MM.1S (cell line): ENCODE results near the gene BDKRB1.
"Not testable (repeated sequence)": the region's sequence is repeated elsewhere in the genome, so short reads cannot be mapped to it uniquely, and the experiment has no call there.

Experiments
- EZH2phosphoT487 ChIP-seq: fragments of 300-600 bp; sonication (generic); IDR thresholded peaks from 2 replicates; pipeline ENCODE4 v1.6.1; 2018; ENCODE audit warnings: antibody characterized with exemption, low read length
- TF ChIP-seq, protein P1 (sequence below): fragments of 300-600 bp; sonication (generic); IDR thresholded peaks from 2 replicates; pipeline ENCODE4 v1.5.1; 2016; ENCODE audit warnings: antibody characterized with exemption, low read length, mixed read lengths

DNA sequence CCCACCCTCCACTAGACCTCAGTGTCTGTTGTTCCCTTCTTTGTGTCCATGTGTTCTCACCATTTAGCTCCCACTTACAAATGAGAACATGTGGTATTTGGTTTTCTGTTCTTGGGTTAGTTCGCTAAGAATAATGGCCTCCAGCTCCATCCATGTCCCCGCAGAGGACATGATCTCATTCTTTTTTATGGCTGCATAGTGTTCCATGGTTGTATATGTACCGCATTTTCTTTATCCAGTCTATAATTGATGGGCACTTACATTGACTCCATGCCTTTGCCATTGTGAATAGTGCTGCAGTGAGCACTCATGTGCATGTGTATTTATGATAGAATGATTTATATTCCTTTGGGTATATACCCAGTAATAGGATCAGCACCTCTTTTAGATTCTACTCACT is 10.9 kb upstream of the BDKRB1 start:
- TF ChIP-seq, protein P1, sequence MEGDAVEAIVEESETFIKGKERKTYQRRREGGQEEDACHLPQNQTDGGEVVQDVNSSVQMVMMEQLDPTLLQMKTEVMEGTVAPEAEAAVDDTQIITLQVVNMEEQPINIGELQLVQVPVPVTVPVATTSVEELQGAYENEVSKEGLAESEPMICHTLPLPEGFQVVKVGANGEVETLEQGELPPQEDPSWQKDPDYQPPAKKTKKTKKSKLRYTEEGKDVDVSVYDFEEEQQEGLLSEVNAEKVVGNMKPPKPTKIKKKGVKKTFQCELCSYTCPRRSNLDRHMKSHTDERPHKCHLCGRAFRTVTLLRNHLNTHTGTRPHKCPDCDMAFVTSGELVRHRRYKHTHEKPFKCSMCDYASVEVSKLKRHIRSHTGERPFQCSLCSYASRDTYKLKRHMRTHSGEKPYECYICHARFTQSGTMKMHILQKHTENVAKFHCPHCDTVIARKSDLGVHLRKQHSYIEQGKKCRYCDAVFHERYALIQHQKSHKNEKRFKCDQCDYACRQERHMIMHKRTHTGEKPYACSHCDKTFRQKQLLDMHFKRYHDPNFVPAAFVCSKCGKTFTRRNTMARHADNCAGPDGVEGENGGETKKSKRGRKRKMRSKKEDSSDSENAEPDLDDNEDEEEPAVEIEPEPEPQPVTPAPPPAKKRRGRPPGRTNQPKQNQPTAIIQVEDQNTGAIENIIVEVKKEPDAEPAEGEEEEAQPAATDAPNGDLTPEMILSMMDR, result not testable (repeated sequence)
- not testable (repeated sequence) for TF ChIP-seq EZH2phosphoT487
